ENCODE data around the gene PHIP. TPM values are rescaled to one million over a fixed set of nuclear protein-coding genes. Genes with fewer than 3 reads are reported as not detected.

PHIP gene
- total RNA-seq, 1 donor from 2014 or later, result 60.0 TPM

- DNase-seq, result no peak
- H3K9me3 Mint-ChIP-seq (ENCODE audit: unreplicated experiment), result peaks cover 16% of the 10 kb centered on the region
- H3K4me1 Mint-ChIP-seq (ENCODE audit: low read depth, unreplicated experiment), result no peaks in the 10 kb centered on the region
- peaks cover 37% of the 10 kb centered on the region for H3K36me3 Mint-ChIP-seq (ENCODE audit: unreplicated experiment)
- H3K27ac Mint-ChIP-seq (ENCODE audit: unreplicated experiment), result no peak overlapping the region
- no peak overlapping the region for H3K4me3 Mint-ChIP-seq (ENCODE audit: unreplicated experiment)
- TF ChIP-seq CTCF (IDR thresholded peaks at IDR 0.05; ENCODE audit: partially characterized antibody, unreplicated experiment), result no peak
- H3K27me3 Mint-ChIP-seq (ENCODE audit: unreplicated experiment), result peaks cover 4% of the 10 kb centered on the region
Observed at GRCh38 chr6:78953798-78954197, 124.3 kb downstream of the PHIP start.

- Mint-ChIP-seq H3K27ac (ENCODE audit: unreplicated experiment) (no peak overlapping the region), H3K4me1 (ENCODE audit: low read depth, unreplicated experiment) (no peaks in the 10 kb centered on the region), H3K4me3 (ENCODE audit: unreplicated experiment) (no peak overlapping the region), H3K27me3 (ENCODE audit: unreplicated experiment) (peaks cover 6% of the 10 kb centered on the region), H3K9me3 (ENCODE audit: unreplicated experiment) (peaks cover 16% of the 10 kb centered on the region), H3K36me3 (ENCODE audit: unreplicated experiment) (peaks cover 46% of the 10 kb centered on the region)
- TF ChIP-seq CTCF (IDR thresholded peaks at IDR 0.05; ENCODE audit: partially characterized antibody, unreplicated experiment), result no peak
- DNase-seq, result no peak
Observed at GRCh38 chr6:78952362-78952761, 125.7 kb downstream of the PHIP start.

- Mint-ChIP-seq H3K27me3 (ENCODE audit: unreplicated experiment) (peaks cover 6% of the 10 kb centered on the region), H3K27ac (ENCODE audit: unreplicated experiment) (no peak overlapping the region), H3K9me3 (ENCODE audit: unreplicated experiment) (peaks cover 14% of the 10 kb centered on the region), H3K36me3 (ENCODE audit: unreplicated experiment) (peaks cover 46% of the 10 kb centered on the region), H3K4me3 (ENCODE audit: unreplicated experiment) (no peak overlapping the region), H3K4me1 (ENCODE audit: low read depth, unreplicated experiment) (no peaks in the 10 kb centered on the region)
- TF ChIP-seq CTCF (IDR thresholded peaks at IDR 0.05; ENCODE audit: partially characterized antibody, unreplicated experiment), result no peak
- no peak for DNase-seq
Observed at GRCh38 chr6:78948785-78949184, 129.3 kb downstream of the PHIP start.

- TF ChIP-seq CTCF (IDR thresholded peaks at IDR 0.05; ENCODE audit: partially characterized antibody, unreplicated experiment), result no peak
- H3K27me3 Mint-ChIP-seq (ENCODE audit: unreplicated experiment), result peaks cover 6% of the 10 kb centered on the region
- no peak overlapping the region for H3K4me3 Mint-ChIP-seq (ENCODE audit: unreplicated experiment)
- no peaks in the 10 kb centered on the region for H3K4me1 Mint-ChIP-seq (ENCODE audit: low read depth, unreplicated experiment)
- H3K9me3 Mint-ChIP-seq (ENCODE audit: unreplicated experiment), result peaks cover 14% of the 10 kb centered on the region
- DNase-seq, result no peak
- H3K36me3 Mint-ChIP-seq (ENCODE audit: unreplicated experiment), result peaks cover 46% of the 10 kb centered on the region
- no peak overlapping the region for H3K27ac Mint-ChIP-seq (ENCODE audit: unreplicated experiment)
Observed at GRCh38 chr6:78947962-78948361, 130.1 kb downstream of the PHIP start.

GRCh38 chr6:78947529-78947928, 130.5 kb downstream of the PHIP start:
- no peak for TF ChIP-seq CTCF (IDR thresholded peaks at IDR 0.05; ENCODE audit: partially characterized antibody, unreplicated experiment)
- Mint-ChIP-seq H3K4me1 (ENCODE audit: low read depth, unreplicated experiment) (no peaks in the 10 kb centered on the region), H3K27me3 (ENCODE audit: unreplicated experiment) (peaks cover 6% of the 10 kb centered on the region), H3K27ac (ENCODE audit: unreplicated experiment) (no peak overlapping the region), H3K36me3 (ENCODE audit: unreplicated experiment) (peaks cover 43% of the 10 kb centered on the region), H3K4me3 (ENCODE audit: unreplicated experiment) (no peak overlapping the region), H3K9me3 (ENCODE audit: unreplicated experiment) (peaks cover 14% of the 10 kb centered on the region)
- no peak for DNase-seq

Measured in glutamatergic neuron (in vitro differentiated cells).